ENCODE results near the gene EPHX1.

Gene EPHX1

DNA sequence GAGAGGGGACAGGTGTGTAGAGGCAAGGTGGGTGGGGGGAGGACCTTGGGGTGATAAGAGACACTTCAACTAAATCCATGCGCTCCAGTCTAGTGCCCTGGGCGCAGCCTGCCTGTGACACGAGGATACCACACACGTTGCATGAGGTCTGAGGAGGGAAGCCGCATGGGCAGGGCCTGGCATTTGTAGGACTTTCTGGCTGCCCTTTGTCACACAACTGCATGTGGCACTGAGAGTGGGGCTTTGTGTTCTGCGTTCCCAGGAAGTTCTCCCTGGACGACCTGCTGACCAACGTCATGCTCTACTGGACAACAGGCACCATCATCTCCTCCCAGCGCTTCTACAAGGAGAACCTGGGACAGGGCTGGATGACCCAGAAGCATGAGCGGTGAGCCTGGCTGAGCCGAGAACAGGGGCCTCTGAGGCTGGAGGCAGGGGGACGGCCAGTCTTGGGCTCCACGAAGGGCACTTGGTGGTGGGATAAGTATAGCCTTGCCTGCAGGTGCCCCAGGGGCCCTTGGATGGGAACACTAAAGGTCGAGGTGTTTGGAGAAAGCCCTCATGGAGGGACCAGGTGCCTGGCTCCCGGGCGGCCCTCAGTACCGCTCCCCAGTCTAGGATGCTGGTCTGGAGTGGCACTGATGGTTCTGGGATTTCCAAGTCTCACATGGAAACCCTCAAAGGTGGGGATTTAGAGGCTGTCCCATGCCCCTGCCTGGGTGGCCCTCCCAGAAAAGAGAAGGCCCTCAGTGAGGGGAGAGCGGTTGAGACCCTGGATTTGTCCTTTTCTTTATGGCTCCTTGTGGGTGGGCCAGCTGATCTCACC, 34.5 kb downstream of the EPHX1 start:
- no peak for DNase-seq

DNA sequence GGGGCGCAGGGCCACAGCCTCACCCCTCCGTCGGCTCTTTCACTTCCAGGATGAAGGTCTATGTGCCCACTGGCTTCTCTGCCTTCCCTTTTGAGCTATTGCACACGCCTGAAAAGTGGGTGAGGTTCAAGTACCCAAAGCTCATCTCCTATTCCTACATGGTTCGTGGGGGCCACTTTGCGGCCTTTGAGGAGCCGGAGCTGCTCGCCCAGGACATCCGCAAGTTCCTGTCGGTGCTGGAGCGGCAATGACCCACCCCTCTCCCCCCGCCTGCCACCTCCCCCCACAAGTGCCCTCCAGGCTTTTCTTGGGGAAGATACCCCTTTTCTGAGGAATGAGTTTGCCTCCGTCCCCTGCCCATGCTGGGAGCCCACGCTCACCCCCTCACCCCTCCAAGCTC, 35.2 kb downstream of the EPHX1 start:
- no peak for DNase-seq

DNA sequence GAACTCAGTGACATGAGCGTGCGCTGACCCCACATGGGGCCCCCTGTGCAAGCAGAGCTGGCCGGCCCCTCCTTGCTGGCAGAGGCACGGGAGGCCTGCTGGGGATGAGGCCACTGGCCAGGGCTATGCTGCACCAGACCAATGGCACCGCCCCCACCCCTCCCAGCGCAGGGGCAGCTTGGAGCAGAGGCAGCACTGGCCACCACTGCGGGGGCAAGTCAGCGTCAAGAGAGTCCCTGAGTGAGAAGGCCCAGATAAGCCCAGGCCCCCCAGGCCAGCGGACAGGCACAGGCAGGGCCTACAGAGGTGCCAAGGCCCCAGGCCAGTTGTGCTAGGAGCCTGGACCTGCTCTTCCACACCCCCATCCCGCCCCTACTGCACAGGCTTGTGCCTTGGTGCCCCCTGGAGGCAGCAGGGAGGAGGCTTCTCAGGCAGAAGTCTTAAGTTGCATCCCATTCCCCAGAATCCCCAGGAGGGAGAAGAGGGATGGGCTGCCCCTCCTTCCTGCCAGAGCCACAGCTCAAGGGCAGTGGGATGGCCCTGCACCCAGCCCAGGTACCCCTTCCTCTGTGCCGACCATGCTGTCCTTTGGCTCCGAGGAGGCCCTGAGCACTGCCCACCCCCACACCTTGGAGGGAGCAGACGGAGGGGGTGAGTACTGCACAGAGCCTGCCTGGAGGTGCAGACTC, 35.8 kb downstream of the EPHX1 start:
- peak; percentile 91 for DNase-seq

DNA sequence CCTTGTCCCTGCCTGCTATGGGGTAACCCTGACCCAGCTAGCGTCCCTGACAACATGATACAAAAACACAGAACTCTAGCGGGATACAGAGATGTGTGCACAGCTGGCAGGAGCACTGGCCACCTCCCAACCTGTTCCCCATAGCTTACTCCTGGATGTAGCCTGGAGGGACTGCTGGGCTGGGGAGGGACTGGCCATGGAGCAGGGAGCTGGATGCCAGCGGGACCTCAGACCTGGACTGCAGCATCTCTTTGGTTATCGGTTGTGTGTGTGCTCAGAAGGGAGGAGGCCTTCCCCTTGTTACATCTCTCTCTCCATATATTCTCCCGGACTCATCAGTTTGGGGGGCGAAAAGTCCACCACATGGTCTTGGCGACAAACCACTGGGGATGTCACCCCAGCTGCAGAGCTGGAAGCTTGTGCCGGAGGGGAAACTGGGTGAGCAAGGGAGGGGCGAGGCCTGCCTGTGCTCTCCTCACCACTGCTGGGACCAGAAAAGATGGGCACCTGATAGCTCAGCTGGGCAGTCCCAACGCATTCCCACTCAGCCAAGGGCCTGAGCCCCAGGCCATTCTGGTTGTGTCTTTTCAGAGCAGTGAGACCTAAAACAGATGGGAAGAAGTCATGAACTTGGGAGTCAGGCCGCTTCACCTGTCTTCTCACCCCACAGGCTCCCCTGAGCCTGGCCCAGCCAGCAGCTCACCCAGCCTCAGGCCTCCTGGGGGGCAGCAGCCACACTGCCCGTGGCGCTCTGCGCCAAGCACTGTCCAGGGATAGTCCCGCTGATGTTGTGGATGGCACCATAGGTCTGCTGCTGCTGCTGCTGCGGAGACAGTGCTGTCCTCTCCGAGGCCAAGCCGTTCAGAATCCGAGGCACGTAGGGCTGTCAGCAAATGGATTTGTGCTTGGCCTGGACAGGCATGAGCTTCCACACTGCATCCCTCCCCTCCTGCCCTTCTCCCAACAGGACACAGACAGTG, 36.7 kb downstream of the EPHX1 start:
- DNase-seq = no peak

DNA sequence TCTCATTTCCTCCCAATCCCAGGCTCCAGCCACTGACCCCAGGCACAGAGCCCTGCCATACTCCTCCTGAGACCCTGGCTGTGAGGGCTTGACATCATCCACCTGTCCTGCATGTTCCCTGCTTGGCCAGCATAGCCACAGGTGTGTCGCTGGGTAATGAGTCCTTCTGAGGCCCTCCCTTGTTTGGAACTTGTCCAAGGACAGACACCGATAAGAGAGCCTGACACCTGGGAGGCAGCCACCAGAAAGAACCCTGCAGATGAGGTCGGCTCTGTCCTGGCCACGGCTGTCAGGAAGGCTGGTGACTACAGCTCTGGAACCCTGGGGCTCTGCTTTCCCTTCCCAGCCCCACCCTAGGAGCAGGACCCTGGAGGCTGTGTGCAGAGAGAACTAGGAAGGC, 37.7 kb downstream of the EPHX1 start:
- peak; percentile 87 for DNase-seq

DNA sequence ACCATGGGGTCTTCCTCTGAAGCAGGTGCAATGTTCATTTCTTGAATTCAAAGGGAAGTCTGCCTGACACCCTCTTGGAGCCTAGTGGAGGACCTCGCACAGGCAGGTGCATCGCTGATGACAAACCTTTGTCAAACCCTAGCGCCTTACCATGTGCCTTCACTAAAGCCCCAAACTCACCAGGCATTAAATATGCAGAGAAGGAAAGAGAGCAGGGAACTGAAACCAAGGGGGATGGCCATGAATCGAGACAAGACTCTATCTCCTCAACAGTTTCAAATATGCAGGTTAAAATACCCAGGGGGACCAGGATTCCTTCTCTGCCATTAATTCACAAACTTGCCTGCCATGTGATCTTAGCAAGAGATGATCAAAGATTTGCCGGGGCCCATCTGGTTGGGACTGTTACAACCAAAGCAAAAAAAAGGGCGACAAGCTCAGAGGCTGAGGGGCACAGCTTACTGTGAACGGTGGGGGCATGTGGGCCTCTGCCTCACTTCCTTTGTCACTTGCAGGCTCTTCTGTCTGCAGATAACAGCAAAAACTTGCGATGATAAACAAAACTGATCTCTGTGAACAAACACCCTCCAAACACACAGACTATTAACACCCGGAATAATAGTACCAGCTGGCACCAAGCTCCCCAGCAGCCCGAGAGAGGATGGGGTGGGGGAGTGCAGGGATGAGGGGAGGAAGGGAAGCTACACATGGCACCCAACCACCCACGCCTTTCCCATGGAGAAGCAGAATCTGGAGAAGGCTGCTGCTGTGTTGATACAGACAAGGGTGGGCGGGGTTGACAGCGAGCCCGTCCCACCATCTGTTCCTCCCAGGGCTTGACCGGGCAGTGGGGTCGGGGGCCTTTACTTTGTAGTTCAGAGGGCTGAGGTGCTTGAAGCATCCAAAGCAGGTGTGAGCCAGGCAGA, 38.4 kb downstream of the EPHX1 start:
- peak; percentile 35 for DNase-seq

DNA sequence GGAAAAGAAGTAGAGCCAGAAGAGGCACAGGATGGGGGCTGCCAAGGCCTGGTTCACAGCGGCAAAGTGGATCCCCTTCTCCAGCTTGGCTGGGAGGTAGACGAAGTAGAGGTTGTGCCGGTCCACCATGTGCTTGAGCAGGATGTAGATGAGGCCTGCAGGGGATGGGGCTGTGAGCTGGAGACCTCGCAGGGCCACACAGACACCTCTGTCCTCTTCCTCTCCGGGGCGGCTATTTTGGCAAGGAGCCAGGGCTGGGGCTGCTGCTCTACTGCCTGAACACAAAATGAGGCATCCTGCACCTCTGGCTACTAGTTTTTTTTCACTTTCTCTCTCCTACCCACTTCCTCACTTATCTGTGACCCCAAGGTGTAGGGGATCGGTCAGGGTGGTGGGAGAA, 40.0 kb downstream of the EPHX1 start:
- no peak for DNase-seq

DNA sequence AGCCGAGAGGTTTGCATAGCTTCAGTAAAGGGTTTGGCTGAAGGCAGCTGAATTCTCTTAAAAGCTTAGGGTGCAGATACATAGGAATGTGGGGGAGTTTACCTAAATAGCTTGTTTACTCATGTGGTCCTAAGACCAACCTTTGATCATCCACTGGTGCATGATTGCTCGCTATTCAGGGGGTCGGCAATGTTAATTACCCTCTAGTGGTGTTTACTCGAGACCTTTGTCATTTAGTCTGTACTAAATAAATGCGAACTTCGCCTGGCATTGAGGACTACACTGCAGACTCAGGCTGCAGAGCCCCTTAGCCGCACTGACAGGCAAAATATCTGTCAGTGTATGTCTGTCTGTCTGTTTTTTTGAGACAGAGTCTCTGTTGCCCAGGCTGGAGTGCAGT, 40.4 kb downstream of the EPHX1 start:
- no peak for DNase-seq

DNA sequence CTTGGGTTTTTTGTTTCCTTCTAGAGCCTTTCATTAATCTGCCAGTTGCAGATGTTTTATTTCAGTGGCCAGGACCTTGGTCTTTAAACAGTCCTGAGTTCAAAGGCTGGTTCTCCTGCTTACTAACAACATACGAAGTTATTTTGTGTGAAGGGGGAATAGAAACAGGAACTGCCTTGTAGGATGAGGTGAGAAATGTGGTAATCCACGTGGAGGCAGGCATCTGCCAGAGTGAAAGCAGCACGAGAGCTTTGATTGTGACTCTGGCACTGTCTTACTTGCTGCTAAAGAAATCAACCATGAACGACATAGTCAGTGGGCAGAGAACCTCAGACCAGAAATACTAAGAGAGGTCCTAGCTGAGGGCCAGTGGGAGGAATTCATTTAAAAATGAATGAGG, 41.9 kb downstream of the EPHX1 start:
- no peak for DNase-seq

DNA sequence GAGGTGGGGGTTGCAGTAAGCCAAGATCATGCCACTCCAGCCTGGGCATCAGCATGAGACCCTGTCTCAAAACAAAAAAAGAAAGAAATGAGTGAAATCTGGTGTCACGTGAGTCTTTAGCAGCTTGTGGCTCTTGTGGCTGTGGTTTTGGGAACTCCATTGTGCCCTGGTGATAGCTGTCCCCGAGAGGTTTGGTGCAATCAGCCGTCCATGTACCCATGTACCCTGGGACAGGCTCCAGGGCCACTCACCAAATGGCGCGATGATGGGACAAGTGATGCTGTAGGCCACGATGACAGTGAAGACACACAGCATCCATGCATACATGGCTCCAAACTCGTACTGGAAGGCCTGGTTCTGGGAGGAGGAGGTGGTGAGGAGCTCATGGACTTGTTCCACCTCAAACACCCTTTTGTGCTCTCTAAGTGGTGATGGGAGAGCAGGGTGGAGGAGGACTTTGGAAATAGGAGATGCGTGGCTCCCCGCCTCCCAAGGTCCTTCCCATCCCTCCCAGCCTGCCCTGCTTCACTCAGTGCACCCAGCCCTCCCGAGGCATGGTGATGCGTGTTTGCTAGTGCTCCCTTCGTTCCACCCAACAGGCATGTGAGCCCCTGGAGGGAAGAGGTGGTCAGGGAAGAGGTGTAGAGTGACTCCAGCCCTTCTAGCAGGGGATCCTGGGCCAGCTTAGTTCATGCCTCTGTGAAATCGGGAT, 42.6 kb downstream of the EPHX1 start:
- DNase-seq = no peak

DNA sequence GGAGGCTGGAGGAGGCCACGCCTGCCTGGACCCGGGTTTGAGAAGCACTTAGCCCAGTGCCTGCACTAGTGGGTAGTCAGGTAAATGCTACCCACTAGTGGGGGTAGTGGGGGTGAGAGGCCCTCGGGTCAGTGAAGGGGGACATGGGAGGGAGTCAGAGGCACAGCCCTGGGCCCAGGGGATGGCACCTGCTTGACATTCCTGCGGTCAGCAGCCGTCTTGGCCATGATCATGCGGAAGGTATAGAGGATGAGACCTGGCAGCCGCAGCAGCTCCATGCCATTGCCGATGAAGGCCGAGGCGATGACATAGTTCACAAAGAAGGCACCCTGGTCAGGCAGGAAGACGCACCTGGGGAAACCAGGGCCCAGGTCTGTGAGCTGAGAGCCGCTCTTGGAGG, 43.5 kb downstream of the EPHX1 start:
- DNase-seq = no peak

DNA sequence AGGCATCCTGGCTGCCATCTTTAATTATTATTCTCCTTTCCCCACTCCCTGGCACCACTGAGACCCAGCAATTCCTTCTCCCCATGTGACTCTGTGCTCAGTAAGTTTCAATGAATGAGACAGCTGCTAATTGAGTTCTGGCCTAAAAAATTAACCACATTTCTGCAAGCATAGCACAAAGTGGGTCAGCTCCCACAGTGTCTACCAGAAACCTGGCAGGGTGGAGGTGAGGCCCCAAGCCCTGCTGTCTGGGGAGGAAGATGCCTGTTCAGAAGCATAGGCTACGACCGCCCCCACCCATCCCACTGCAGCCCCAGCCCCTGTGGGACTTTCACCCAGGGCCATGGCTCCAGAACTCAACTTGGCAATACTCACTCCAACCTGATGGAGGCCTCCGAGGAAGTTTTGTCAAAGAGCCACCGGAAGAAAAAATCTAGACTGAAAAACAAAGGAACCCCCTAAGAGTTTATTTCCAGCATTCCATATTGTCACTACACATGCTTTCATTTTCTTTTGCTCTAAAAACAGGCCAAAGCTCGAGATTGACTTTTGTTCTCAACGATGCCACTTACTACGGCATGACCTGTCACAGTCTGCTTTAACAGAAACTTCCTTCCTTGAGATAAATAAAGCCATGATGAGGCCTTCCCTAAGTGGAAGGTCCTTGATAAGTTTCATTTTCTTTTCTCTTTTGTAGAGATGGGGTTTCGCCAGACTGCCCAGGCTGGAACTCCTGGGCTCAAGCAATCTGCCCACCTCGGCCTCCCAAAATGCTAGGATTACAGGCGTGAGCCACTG, 45.8 kb downstream of the EPHX1 start:
- DNase-seq = no peak

DNA sequence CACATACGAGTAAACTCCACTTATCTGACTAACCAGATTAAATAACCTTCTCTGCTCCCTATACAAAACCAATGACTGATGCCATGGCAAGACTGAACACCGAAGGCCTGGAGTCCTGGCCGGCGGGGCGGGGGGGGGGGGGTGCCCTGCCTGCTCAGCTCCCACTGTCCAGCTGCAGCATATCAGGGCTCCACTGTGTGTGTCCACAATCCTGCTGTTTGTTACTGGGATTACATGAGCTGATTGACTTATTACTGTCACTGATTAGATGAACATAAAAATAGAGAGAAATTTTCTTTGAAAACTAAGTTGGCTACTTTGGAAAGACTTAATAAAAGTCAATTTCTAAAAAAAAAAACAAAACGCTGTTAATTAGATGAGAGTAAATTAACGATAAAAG, 47.3 kb downstream of the EPHX1 start:
- no peak for DNase-seq

DNA sequence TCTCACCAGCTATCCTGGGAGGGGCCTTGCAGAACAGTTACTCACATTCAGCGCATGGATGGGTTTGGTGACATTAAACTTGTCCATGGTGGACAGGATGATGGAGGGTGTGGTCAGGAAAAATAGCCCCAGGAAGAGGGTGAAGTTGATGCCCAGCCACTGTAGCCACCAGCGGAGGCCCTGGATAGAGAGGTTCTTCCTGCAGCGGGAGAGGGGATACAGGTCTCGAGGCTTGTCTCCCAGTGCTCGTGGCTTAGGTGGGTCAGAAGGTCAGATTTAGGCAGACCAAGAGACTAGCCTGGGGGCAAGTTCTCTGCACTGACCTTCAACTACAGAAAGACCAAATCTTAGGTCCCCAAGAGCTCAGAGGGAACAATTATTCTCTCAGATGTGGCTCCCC, 49.2 kb downstream of the EPHX1 start:
- DNase-seq = no peak

DNA sequence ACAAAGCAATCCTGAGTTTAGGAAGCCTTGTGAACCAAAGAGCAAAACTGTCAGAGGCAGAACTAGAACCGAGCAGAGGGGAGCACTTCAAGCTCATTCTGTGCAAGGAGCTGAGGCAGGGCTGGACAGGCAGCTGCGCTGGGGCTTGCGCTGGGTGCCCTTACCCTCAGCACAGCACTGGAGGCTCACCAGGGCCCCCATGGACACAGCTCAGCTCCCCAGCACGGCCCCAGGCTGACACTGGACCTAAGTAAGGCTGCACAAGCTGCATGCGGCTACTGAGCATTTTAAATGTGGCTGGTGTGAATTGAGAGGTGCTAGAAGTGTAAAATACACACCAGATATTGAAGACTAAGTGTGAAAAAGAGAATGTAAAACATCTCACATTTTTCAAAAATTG, 50.2 kb downstream of the EPHX1 start:
- no peak for DNase-seq

DNA sequence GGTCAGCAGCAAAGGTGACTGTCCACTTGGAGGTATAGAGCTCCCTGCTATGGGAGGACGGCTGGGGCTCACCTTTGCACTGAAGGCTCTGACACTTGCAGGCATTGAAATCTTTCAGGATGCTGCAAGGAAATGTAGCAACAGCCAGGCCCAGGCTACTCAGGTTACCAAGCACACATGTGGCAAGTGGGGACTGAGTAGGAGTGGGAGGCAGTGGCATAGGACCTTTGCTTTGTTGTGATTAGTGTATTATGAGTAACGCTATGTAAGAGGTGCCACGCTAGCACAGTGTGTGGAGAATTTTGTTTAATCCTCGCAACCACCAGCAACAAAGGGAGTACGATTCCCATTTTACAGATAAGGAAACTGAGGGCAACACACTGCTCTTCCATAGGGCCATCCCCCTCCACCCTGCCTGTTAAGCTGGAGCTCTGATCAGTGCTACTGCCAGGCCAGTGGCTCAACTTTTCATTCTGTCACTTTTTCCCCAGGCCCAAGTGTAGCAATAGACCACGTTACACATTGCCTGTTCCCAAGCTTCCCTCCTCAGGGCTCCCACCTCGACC, 51.0 kb downstream of the EPHX1 start:
- DNase-seq = no peak

DNA sequence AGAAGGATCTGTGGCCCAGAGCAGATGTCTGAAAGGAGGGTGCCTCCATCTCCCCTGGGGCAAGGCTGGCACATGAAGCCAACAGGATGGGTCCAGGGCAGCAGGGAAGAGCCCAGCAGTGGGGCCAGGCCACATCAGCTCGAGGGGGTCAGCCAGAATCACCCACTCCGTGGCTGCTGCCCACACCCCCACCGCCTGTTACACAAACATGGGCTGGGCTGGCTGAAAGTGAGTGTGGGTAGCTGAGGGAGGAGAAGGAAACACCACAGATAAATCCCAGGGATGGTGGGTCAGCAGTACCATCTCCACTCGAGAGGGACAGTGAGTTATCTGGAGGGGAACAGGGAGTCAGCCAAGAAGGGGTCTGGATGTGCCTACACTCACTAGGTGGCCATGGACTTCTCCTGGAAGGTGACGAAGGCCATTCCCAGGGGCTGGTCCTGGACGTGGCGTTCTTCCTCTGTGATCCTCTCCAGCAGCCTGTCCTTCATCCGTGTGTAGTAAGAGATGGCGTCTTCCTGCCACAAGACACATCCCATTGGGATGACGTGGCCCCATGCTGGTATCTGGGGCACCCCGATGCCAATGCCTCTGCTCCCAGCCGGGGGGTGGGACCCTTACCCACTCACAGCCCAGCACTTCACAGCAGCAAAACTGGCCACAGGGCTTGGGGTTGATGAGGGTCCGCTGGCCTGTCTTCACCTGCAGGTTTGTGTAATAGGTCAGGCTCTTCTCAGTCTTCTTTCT, 52.1 kb downstream of the EPHX1 start:
- DNase-seq = no peak

DNA sequence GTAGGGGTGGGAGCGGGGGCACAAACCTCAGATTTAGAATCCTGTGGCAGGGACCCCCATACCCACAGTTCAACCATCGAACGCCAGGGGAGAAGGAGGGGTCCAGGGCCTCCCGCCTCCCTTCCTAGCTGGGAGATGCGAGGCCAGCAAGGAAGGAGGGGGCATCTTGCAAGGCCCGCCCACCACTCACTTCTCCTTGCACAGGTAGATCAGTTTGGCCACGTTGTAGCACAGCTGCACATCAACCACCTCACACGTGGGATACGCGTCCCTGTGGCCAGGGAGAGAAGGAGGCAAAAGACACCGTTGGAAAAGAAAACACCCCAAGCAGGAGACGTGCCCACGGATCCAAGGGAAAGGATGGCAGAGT, 52.6 kb downstream of the EPHX1 start:
- no peak for DNase-seq

DNA sequence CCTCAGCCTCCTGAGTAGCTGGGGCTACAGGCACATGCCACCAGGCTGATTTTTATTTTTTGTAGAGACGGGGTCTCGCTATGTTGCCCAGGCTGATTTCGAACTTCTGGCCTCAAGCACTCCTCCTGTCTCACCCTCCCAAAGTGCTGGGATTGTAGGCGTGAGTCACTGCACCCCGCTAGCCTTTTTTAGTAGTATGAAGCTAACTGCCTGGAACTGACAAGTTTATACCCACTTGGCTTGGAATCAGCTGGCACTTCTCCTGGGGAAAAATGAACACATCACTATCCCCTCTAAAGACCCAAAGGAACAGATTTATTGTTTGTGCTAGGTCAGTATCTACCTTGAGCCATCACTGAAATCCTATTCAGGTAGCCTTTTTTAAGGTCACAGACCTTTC, 53.2 kb downstream of the EPHX1 start:
- peak; percentile 22 for DNase-seq

DNA sequence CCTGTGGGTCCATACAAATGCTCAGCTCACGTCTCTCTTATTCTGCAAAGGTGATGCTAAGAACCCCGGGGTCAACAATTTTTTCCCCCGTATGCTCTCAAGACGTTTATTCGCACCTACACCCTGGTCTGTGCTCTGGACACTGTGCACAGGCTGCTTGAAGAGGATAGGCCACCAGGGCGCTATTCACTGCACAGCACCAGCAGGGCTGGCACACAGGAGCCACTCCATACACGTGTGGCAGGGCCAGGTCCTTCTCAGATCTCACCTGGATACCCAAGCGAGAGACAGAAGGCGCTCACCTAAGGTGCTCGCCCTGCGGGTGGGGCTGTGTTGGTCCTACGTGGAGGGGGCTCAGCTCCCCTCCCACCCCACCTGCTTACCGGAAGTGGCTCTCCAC, 55.6 kb downstream of the EPHX1 start:
- no peak for DNase-seq

Measured in NCI-H69 (cell line).